ENCODE data around the gene AOPEP. TPM values are rescaled to one million over a fixed set of nuclear protein-coding genes. Genes with fewer than 3 reads are reported as not detected.

Gene AOPEP
- total RNA-seq, 1 donor from 2014 or later = 25.8 TPM

- H3K4me1 Mint-ChIP-seq (ENCODE audit: low read depth, unreplicated experiment) = peaks cover 41% of the 10 kb centered on the region
- H3K4me3 Mint-ChIP-seq (ENCODE audit: unreplicated experiment) = no peak overlapping the region
- no peak overlapping the region for H3K27ac Mint-ChIP-seq (ENCODE audit: unreplicated experiment)
Observed at GRCh38 chr9:94931740-94932139, 205.2 kb downstream of the AOPEP start.

GRCh38 chr9:94932652-94933510 is 206.4 kb downstream of the AOPEP start:
- H3K27me3 Mint-ChIP-seq (ENCODE audit: unreplicated experiment) = peaks cover 12% of the 10 kb centered on the region
- peak; percentile 72 for DNase-seq
- H3K4me3 Mint-ChIP-seq (ENCODE audit: unreplicated experiment) = no peak overlapping the region
- peaks cover 10% of the 10 kb centered on the region for H3K9me3 Mint-ChIP-seq (ENCODE audit: unreplicated experiment)
- no peak for TF ChIP-seq CTCF (IDR thresholded peaks at IDR 0.05; ENCODE audit: partially characterized antibody, unreplicated experiment)
- H3K4me1 Mint-ChIP-seq (ENCODE audit: low read depth, unreplicated experiment) = peaks cover 35% of the 10 kb centered on the region
- H3K36me3 Mint-ChIP-seq (ENCODE audit: unreplicated experiment) = peaks cover 7% of the 10 kb centered on the region
- H3K27ac Mint-ChIP-seq (ENCODE audit: unreplicated experiment) = peak overlapping the region; percentile 40

More at GRCh38 chr9:94931740-94932139, 205.2 kb downstream of the AOPEP start:
- H3K27me3 Mint-ChIP-seq (ENCODE audit: unreplicated experiment) = peaks cover 15% of the 10 kb centered on the region
- peaks cover 11% of the 10 kb centered on the region for H3K36me3 Mint-ChIP-seq (ENCODE audit: unreplicated experiment)
- TF ChIP-seq CTCF (IDR thresholded peaks at IDR 0.05; ENCODE audit: partially characterized antibody, unreplicated experiment) = no peak
- peaks cover 10% of the 10 kb centered on the region for H3K9me3 Mint-ChIP-seq (ENCODE audit: unreplicated experiment)
- DNase-seq = no peak

- no peak for DNase-seq
- Mint-ChIP-seq H3K36me3 (ENCODE audit: unreplicated experiment) (peaks cover 7% of the 10 kb centered on the region), H3K27me3 (ENCODE audit: unreplicated experiment) (peaks cover 11% of the 10 kb centered on the region), H3K9me3 (ENCODE audit: unreplicated experiment) (peaks cover 10% of the 10 kb centered on the region), H3K4me3 (ENCODE audit: unreplicated experiment) (no peak overlapping the region), H3K27ac (ENCODE audit: unreplicated experiment) (peak overlapping the region; percentile 40), H3K4me1 (ENCODE audit: low read depth, unreplicated experiment) (peaks cover 30% of the 10 kb centered on the region)
- no peak for TF ChIP-seq CTCF (IDR thresholded peaks at IDR 0.05; ENCODE audit: partially characterized antibody, unreplicated experiment)
Observed at GRCh38 chr9:94933511-94933828, 207.0 kb downstream of the AOPEP start.

- Mint-ChIP-seq H3K27ac (ENCODE audit: unreplicated experiment) (no peak overlapping the region), H3K9me3 (ENCODE audit: unreplicated experiment) (peaks cover 1% of the 10 kb centered on the region), H3K4me1 (ENCODE audit: low read depth, unreplicated experiment) (peaks cover 17% of the 10 kb centered on the region), H3K36me3 (ENCODE audit: unreplicated experiment) (peaks cover 6% of the 10 kb centered on the region), H3K4me3 (ENCODE audit: unreplicated experiment) (no peak overlapping the region), H3K27me3 (ENCODE audit: unreplicated experiment) (peaks cover 8% of the 10 kb centered on the region)
- DNase-seq = no peak
- no peak for TF ChIP-seq CTCF (IDR thresholded peaks at IDR 0.05; ENCODE audit: partially characterized antibody, unreplicated experiment)
Observed at GRCh38 chr9:94934816-94935328, 208.4 kb downstream of the AOPEP start.

- no peak for TF ChIP-seq CTCF (IDR thresholded peaks at IDR 0.05; ENCODE audit: partially characterized antibody, unreplicated experiment)
- no peak overlapping the region for H3K27ac Mint-ChIP-seq (ENCODE audit: unreplicated experiment)
- peaks cover 1% of the 10 kb centered on the region for H3K36me3 Mint-ChIP-seq (ENCODE audit: unreplicated experiment)
- H3K4me3 Mint-ChIP-seq (ENCODE audit: unreplicated experiment) = no peak overlapping the region
- DNase-seq = no peak
- peaks cover 8% of the 10 kb centered on the region for H3K27me3 Mint-ChIP-seq (ENCODE audit: unreplicated experiment)
- peaks cover 1% of the 10 kb centered on the region for H3K9me3 Mint-ChIP-seq (ENCODE audit: unreplicated experiment)
- H3K4me1 Mint-ChIP-seq (ENCODE audit: low read depth, unreplicated experiment) = peaks cover 11% of the 10 kb centered on the region
Observed at GRCh38 chr9:94935396-94935795, 208.9 kb downstream of the AOPEP start.
